ENCODE results near the gene PTPRR.

The PTPRR gene

DNA sequence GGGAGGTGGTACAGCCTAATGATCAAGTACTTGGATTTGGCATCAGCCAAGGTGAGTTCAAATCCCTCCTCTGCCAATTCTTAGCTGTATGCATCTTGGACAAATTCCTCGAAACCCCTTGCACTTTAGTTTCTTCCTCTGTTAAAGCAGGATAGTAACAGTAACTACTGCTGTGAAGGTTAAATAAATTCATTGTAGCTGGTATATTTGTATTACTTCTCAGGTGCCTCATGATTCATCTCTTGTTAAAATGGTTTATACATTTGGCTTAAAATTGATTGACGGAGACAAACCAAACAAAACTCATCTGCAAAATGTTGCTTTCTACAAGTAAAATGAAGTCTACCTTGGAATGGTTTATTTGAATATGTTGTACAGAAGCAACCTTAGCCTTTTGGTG is 281.0 kb downstream of the PTPRR start:
- H3K27me3 ChIP-seq (ENCODE audit: control insufficient read depth, insufficient read depth, low read length): no peaks in the 10 kb centered on the region
- WGBS (ENCODE audit: insufficient coverage, insufficient read length): no CpG with 5 or more reads among the region's 2 CpGs
- H3K4me3 ChIP-seq (ENCODE audit: low read length): no peak overlapping the region
- no peak for DNase-seq (ENCODE audit: low read depth, low spot score)
- no peaks in the 10 kb centered on the region for H3K4me1 ChIP-seq (ENCODE audit: control insufficient read depth, insufficient read depth, low read length)
- no peaks in the 10 kb centered on the region for H3K9me3 ChIP-seq (ENCODE audit: control insufficient read depth, insufficient read depth, low read length)
- no peaks in the 10 kb centered on the region for H3K36me3 ChIP-seq (ENCODE audit: control insufficient read depth, insufficient read depth, low read length)
- no peak overlapping the region for H3K27ac ChIP-seq (ENCODE audit: low read length)

DNA sequence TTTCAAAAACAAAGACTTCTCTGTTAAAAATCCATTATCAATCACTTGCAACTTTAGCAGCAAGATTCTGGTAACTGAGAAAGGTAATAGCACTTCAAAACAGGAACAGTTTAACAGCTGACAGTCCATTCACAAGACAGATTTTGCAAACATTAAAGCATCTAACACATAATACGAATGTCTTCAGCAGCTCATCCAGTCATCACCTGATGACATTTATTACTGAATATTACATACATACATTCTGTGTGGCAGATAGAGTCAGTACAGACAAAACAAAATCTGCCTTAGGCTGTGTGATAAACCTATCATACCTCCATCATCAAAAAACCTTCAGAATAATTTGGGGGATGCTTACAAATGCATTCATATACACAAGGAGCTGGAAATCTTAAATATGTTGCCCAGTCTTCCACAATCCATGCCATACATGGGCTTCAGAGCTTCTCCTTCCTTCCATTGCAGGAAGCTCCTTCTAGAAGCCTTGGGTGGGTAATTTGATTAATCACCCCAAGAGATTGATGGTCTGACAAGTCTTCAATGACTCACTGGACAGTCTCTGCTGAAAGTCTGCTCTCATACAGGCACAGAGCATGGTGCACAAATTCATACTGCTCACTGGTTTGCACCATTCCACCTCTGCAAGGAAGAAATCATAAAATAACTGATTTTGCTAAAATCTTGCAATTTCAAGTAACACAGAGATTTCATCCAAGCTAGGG is 281.7 kb downstream of the PTPRR start:
- Histone ChIP-seq H3K27ac (ENCODE audit: low read length) (no peak overlapping the region), H3K36me3 (ENCODE audit: control insufficient read depth, insufficient read depth, low read length) (no peaks in the 10 kb centered on the region), H3K9me3 (ENCODE audit: control insufficient read depth, insufficient read depth, low read length) (no peaks in the 10 kb centered on the region), H3K27me3 (ENCODE audit: control insufficient read depth, insufficient read depth, low read length) (no peaks in the 10 kb centered on the region), H3K4me1 (ENCODE audit: control insufficient read depth, insufficient read depth, low read length) (no peaks in the 10 kb centered on the region), H3K4me3 (ENCODE audit: low read length) (no peak overlapping the region)
- DNase-seq (ENCODE audit: low read depth, low spot score): no peak
- no CpG with 5 or more reads among the region's 1 CpG for WGBS (ENCODE audit: insufficient coverage, insufficient read length)

DNA sequence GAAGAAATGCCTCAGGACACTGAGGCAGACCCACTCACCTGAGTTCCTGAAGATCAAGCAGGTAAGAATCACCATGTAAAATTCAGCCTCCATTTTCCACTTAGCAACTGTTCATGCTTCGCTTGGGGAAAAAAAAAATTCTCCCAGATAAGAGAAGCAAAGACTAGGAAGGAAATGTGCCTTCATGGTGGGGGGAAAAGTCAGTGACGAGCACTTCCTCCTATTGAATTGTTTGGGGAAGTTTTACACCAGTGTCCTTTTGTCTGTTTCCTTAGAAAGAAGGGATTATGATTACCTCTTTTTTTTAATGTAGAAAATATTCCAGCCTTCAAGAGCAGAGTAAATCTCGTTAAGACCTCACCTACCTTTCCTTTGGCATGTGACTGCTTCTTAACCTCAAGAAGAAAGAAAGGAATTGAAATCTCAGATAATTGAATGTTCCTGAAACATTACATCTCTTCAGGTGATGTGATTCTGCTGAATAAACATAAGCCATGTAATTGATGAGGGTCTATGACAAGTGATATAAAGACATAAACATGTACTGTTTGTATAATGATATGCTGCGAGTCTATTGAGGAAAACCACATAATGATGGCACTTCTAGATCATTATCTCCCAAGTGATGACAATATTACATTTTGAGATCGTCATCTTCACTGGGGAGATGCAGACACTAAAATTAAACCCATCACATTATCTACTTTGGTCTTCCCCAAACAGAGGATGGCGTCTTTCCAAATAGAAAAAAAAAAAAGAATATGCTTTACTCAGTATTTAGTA is 283.0 kb downstream of the PTPRR start, which contains the start of gene PTPRB:
TSS of gene PTPRB (minus strand) at position 127 of the 783 bp plus-strand sequence. CDS start at position 93, 34 bp downstream.
- no peak within 1 kb of the TSS for H3K4me3 ChIP-seq (ENCODE audit: low read length)
- no peaks in the 10 kb centered on the region for H3K9me3 ChIP-seq (ENCODE audit: control insufficient read depth, insufficient read depth, low read length)
- no CpG with 5 or more reads among the region's 6 CpGs for WGBS (ENCODE audit: insufficient coverage, insufficient read length)
- no peak for DNase-seq (ENCODE audit: low read depth, low spot score)
- no peak within 1 kb of the TSS for H3K27ac ChIP-seq (ENCODE audit: low read length)
- no peaks in the 10 kb centered on the region for H3K4me1 ChIP-seq (ENCODE audit: control insufficient read depth, insufficient read depth, low read length)
- no peaks in the 10 kb centered on the region for H3K27me3 ChIP-seq (ENCODE audit: control insufficient read depth, insufficient read depth, low read length)
- no peaks in the 10 kb centered on the region for H3K36me3 ChIP-seq (ENCODE audit: control insufficient read depth, insufficient read depth, low read length)

DNA sequence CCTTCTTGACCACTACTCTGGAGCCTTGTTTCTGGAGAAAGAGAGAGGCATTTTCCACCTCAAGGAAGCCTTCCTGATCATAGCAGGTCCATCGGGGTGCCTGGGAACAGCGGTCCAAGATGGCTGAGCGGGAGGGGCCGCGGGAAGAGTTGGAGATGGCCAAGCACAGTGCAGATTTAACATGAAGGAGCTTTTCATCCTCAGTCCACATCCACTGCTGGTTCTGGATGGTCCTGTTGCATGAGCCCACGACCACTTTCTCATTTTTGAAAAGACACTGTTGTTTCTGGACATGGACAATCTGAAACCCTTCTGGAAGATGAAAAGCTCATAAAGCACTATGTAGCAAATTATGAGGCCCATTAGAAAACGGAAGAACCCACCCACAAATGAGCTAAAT is 284.8 kb downstream of the PTPRR start:
- Histone ChIP-seq H3K4me1 (ENCODE audit: control insufficient read depth, insufficient read depth, low read length) (no peaks in the 10 kb centered on the region), H3K4me3 (ENCODE audit: low read length) (no peak overlapping the region), H3K27me3 (ENCODE audit: control insufficient read depth, insufficient read depth, low read length) (no peaks in the 10 kb centered on the region), H3K27ac (ENCODE audit: low read length) (no peak overlapping the region), H3K9me3 (ENCODE audit: control insufficient read depth, insufficient read depth, low read length) (no peaks in the 10 kb centered on the region), H3K36me3 (ENCODE audit: control insufficient read depth, insufficient read depth, low read length) (no peaks in the 10 kb centered on the region)
- WGBS (ENCODE audit: insufficient coverage, insufficient read length): no CpG with 5 or more reads among the region's 7 CpGs
- no peak for DNase-seq (ENCODE audit: low read depth, low spot score)

DNA sequence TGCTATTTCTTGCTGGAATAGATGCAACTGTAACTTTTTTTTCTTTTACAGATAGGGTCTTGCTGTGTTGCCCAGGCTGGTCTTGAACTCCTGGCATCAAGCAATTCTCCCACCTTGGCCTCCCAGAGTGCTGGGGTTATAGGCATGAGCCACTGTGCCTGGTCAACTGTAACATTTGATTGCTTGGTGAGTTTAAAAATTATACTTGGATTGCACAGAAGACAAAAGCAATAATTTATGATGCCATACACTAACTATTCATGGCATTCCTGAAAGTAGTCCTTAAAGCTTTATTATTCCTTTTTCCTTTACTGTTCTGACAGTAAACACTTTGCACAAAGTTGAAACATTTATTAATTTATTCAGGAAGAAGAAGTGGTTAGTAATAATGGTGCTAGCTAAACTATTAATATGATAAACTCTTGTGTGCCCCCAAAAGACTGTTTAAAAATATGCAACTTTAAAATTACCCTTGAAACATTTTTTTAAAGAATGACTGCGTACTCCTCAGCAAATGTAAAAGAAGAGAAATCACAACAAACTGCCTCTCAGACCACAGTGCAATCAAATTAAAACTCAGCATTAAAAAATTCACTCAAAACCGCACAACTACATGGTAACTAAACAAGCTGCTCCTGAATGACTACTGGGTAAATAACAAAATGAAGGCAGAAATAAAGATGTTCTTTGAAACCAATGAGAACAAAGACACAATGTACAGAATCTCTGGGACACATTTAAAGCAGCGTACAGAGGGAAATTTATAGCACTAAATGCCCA is 291.6 kb downstream of the PTPRR start:
- Histone ChIP-seq H3K4me1 (ENCODE audit: control insufficient read depth, insufficient read depth, low read length) (no peaks in the 10 kb centered on the region), H3K36me3 (ENCODE audit: control insufficient read depth, insufficient read depth, low read length) (no peaks in the 10 kb centered on the region), H3K4me3 (ENCODE audit: low read length) (no peak overlapping the region), H3K9me3 (ENCODE audit: control insufficient read depth, insufficient read depth, low read length) (no peaks in the 10 kb centered on the region), H3K27ac (ENCODE audit: low read length) (no peak overlapping the region), H3K27me3 (ENCODE audit: control insufficient read depth, insufficient read depth, low read length) (no peaks in the 10 kb centered on the region)
- no CpG with 5 or more reads among the region's 3 CpGs for WGBS (ENCODE audit: insufficient coverage, insufficient read length)
- DNase-seq (ENCODE audit: low read depth, low spot score): no peak

GRCh38 chr12:70627677-70628076 is 292.9 kb downstream of the PTPRR start:
- Histone ChIP-seq H3K27ac (ENCODE audit: low read length) (no peak overlapping the region), H3K4me1 (ENCODE audit: control insufficient read depth, insufficient read depth, low read length) (no peaks in the 10 kb centered on the region), H3K27me3 (ENCODE audit: control insufficient read depth, insufficient read depth, low read length) (no peaks in the 10 kb centered on the region), H3K9me3 (ENCODE audit: control insufficient read depth, insufficient read depth, low read length) (no peaks in the 10 kb centered on the region), H3K4me3 (ENCODE audit: low read length) (no peak overlapping the region), H3K36me3 (ENCODE audit: control insufficient read depth, insufficient read depth, low read length) (no peaks in the 10 kb centered on the region)
- no peak for DNase-seq (ENCODE audit: low read depth, low spot score)
- 100% methylated on average over 1 of the region's 5 CpGs for WGBS (ENCODE audit: insufficient coverage, insufficient read length)

DNA sequence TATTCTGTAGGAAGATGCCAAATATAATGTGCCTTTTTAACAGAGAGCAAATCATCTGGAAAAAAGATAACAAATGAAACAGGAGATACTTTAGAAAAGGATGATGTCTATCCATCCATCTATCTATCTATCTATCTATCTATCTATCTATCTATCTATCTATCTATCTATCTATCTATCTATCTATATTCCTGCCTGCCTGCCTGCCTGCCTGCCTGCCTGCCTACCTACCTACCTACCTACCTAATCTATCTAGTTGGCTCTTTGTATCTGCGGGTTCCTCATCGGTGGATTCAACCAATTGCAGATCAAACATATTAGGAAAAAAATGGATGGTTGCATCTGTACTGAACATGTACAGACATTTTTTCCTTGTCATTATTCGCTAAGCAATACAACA is 294.4 kb downstream of the PTPRR start:
- H3K9me3 ChIP-seq (ENCODE audit: control insufficient read depth, insufficient read depth, low read length): no peaks in the 10 kb centered on the region
- no peaks in the 10 kb centered on the region for H3K36me3 ChIP-seq (ENCODE audit: control insufficient read depth, insufficient read depth, low read length)
- no peak for DNase-seq (ENCODE audit: low read depth, low spot score)
- H3K4me3 ChIP-seq (ENCODE audit: low read length): no peak overlapping the region
- WGBS (ENCODE audit: insufficient coverage, insufficient read length): no CpG with 5 or more reads among the region's 3 CpGs
- no peaks in the 10 kb centered on the region for H3K27me3 ChIP-seq (ENCODE audit: control insufficient read depth, insufficient read depth, low read length)
- H3K27ac ChIP-seq (ENCODE audit: low read length): no peak overlapping the region
- H3K4me1 ChIP-seq (ENCODE audit: control insufficient read depth, insufficient read depth, low read length): no peaks in the 10 kb centered on the region

GRCh38 chr12:70619471-70620152 is 300.9 kb downstream of the PTPRR start:
- H3K4me3 ChIP-seq (ENCODE audit: low read length): no peak overlapping the region
- no peaks in the 10 kb centered on the region for H3K9me3 ChIP-seq (ENCODE audit: control insufficient read depth, insufficient read depth, low read length)
- no peak for DNase-seq (ENCODE audit: low read depth, low spot score)
- H3K27me3 ChIP-seq (ENCODE audit: control insufficient read depth, insufficient read depth, low read length): no peaks in the 10 kb centered on the region
- H3K4me1 ChIP-seq (ENCODE audit: control insufficient read depth, insufficient read depth, low read length): no peaks in the 10 kb centered on the region
- H3K36me3 ChIP-seq (ENCODE audit: control insufficient read depth, insufficient read depth, low read length): no peaks in the 10 kb centered on the region
- no CpG with 5 or more reads among the region's 5 CpGs for WGBS (ENCODE audit: insufficient coverage, insufficient read length)
- H3K27ac ChIP-seq (ENCODE audit: low read length): no peak overlapping the region

- Histone ChIP-seq H3K9me3 (ENCODE audit: control insufficient read depth, insufficient read depth, low read length) (no peaks in the 10 kb centered on the region), H3K27me3 (ENCODE audit: control insufficient read depth, insufficient read depth, low read length) (no peaks in the 10 kb centered on the region), H3K4me1 (ENCODE audit: control insufficient read depth, insufficient read depth, low read length) (no peaks in the 10 kb centered on the region), H3K27ac (ENCODE audit: low read length) (no peak overlapping the region), H3K4me3 (ENCODE audit: low read length) (no peak overlapping the region), H3K36me3 (ENCODE audit: control insufficient read depth, insufficient read depth, low read length) (no peaks in the 10 kb centered on the region)
- WGBS (ENCODE audit: insufficient coverage, insufficient read length): no CpG with 5 or more reads among the region's 4 CpGs
- DNase-seq (ENCODE audit: low read depth, low spot score): no peak
Observed at GRCh38 chr12:70618371-70618770, 302.2 kb downstream of the PTPRR start.

DNA sequence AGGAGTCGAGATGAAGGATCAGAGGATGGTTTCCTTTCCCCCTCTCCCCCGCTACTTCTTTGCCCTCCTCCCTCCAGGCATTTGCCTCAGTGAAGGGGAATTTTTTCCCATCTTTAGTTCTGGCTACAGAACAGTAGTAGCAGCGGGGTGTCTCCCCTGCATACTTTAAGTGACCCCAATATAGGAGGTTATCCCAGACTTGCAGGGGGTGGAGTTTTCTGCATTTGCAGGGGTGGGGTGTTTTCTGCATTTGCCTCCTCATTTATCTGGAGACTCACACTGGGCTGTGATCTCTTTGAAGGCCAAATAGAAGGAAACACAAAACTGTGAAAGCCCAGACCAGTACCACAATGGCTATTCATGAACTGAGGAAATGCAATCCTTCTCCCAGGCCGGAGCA is 303.1 kb downstream of the PTPRR start:
- Histone ChIP-seq H3K4me1 (ENCODE audit: control insufficient read depth, insufficient read depth, low read length) (no peaks in the 10 kb centered on the region), H3K27ac (ENCODE audit: low read length) (no peak overlapping the region), H3K36me3 (ENCODE audit: control insufficient read depth, insufficient read depth, low read length) (no peaks in the 10 kb centered on the region), H3K4me3 (ENCODE audit: low read length) (no peak overlapping the region), H3K27me3 (ENCODE audit: control insufficient read depth, insufficient read depth, low read length) (no peaks in the 10 kb centered on the region), H3K9me3 (ENCODE audit: control insufficient read depth, insufficient read depth, low read length) (no peaks in the 10 kb centered on the region)
- WGBS (ENCODE audit: insufficient coverage, insufficient read length): no CpG with 5 or more reads among the region's 4 CpGs
- no peak for DNase-seq (ENCODE audit: low read depth, low spot score)

All from iPS DF 6.9 (cell line).